ENCODE data around the gene ST7L. TPM values are rescaled to one million over a fixed set of nuclear protein-coding genes. Genes with fewer than 3 reads are reported as not detected.
"Not testable (repeated sequence)": the region's sequence is repeated elsewhere in the genome, so short reads cannot be mapped to it uniquely, and the experiment has no call there.

Gene ST7L
- polyA plus RNA-seq, 1 donor (not counting 4 experiments of a cell fraction or from before 2014, with no cell fraction given): 13.4 TPM

- no peaks in the 10 kb centered on the region for H3K9me3 ChIP-seq (ENCODE audit: control insufficient read depth, low read depth, low read length)
- peaks cover 91% of the 10 kb centered on the region for H3K79me2 ChIP-seq (ENCODE audit: control insufficient read depth, insufficient read depth, low read length)
- TF ChIP-seq EZH2 (IDR thresholded peaks at IDR 0.05; ENCODE audit: low read length) (no peak), CTCF (optimal IDR thresholded peaks at IDR 0.05 in 1 of 3, IDR thresholded peaks at IDR 0.05 in 1 of 3, conservative IDR thresholded peaks at IDR 0.05 in 1 of 3; ENCODE audit: extremely low read depth in 1 of 3, insufficient read depth in 2 of 3, low read length in 3 of 3) (no peak)
- no peak for DNase-seq (ENCODE audit: low read depth, low spot score)
- peaks cover 3 to 18% of the 10 kb centered on the region in 2 experiments for H3K36me3 ChIP-seq (ENCODE audit: control insufficient read depth in 2 of 2, extremely low read depth in 1 of 2, insufficient read depth in 2 of 2, low read length in 2 of 2)
- peaks cover 35% of the 10 kb centered on the region for H3K4me1 ChIP-seq (ENCODE audit: control insufficient read depth, extremely low read depth, insufficient read depth, low read length)
- dilution Hi-C loops (cut with MboI; ENCODE audit: extremely low pct_ligation_motif_present, low sequenced_read_pairs): no loop called here
- no peak overlapping the region for H3K9ac ChIP-seq (ENCODE audit: control insufficient read depth, extremely low read depth, insufficient read depth, low read length)
- H3K4me2 ChIP-seq (ENCODE audit: control insufficient read depth, extremely low read depth, insufficient read depth, low read depth, low read length): no peak overlapping the region
- no peak overlapping the region for H3K27ac ChIP-seq (ENCODE audit: control insufficient read depth, insufficient read depth, low read length)
- no peak overlapping the region for H3K4me3 ChIP-seq (ENCODE audit: control insufficient read depth in 2 of 3, extremely low read depth in 1 of 3, insufficient read depth in 2 of 3, low read depth in 1 of 3, low read length in 3 of 3)
- H2AFZ ChIP-seq (ENCODE audit: control insufficient read depth, low read length): no peak overlapping the region
- peaks cover 5% of the 10 kb centered on the region for H3K9me1 ChIP-seq (ENCODE audit: control insufficient read depth, extremely low read depth, insufficient read depth, low read length)
- no peaks in the 10 kb centered on the region for H3K27me3 ChIP-seq (ENCODE audit: control insufficient read depth, extremely low read depth, insufficient read depth, low read length)
- H4K20me1 ChIP-seq (ENCODE audit: control insufficient read depth, extremely low read depth, insufficient read depth, low read length): peaks cover 20% of the 10 kb centered on the region
- no peak for FAIRE-seq
Measured at GRCh38 chr1:112625696-112626095, 6.8 kb upstream of the ST7L start.

GRCh38 chr1:112624493-112624892, 5.6 kb upstream of the ST7L start:
- FAIRE-seq; H2AFZ ChIP-seq (ENCODE audit: control insufficient read depth, low read length); H3K27ac ChIP-seq (ENCODE audit: control insufficient read depth, insufficient read depth, low read length); DNase-seq (ENCODE audit: low read depth, low spot score); H3K9me1 ChIP-seq (ENCODE audit: control insufficient read depth, extremely low read depth, insufficient read depth, low read length); H3K9me3 ChIP-seq (ENCODE audit: control insufficient read depth, low read depth, low read length); dilution Hi-C loops (cut with MboI; ENCODE audit: extremely low pct_ligation_motif_present, low sequenced_read_pairs); H3K4me2 ChIP-seq (ENCODE audit: control insufficient read depth, extremely low read depth, insufficient read depth, low read depth, low read length); H3K4me3 ChIP-seq (ENCODE audit: control insufficient read depth in 2 of 3, extremely low read depth in 1 of 3, insufficient read depth in 2 of 3, low read depth in 1 of 3, low read length in 3 of 3); H3K36me3 ChIP-seq (ENCODE audit: control insufficient read depth in 2 of 2, extremely low read depth in 1 of 2, insufficient read depth in 2 of 2, low read length in 2 of 2); H3K9ac ChIP-seq (ENCODE audit: control insufficient read depth, extremely low read depth, insufficient read depth, low read length); H3K27me3 ChIP-seq (ENCODE audit: control insufficient read depth, extremely low read depth, insufficient read depth, low read length): not testable (repeated sequence)
- Histone ChIP-seq H3K79me2 (ENCODE audit: control insufficient read depth, insufficient read depth, low read length) (peaks cover 90% of the 10 kb centered on the region), H3K4me1 (ENCODE audit: control insufficient read depth, extremely low read depth, insufficient read depth, low read length) (peaks cover 36% of the 10 kb centered on the region), H4K20me1 (ENCODE audit: control insufficient read depth, extremely low read depth, insufficient read depth, low read length) (peaks cover 17% of the 10 kb centered on the region)

GRCh38 chr1:112620377-112620695, 1.4 kb upstream of the ST7L start:
- dilution Hi-C loops (cut with MboI; ENCODE audit: extremely low pct_ligation_motif_present, low sequenced_read_pairs): no loop called here
- FAIRE-seq: peak; percentile 26
- TF ChIP-seq EZH2 (IDR thresholded peaks at IDR 0.05; ENCODE audit: low read length) (no peak), CTCF (optimal IDR thresholded peaks at IDR 0.05 in 1 of 3, IDR thresholded peaks at IDR 0.05 in 1 of 3, conservative IDR thresholded peaks at IDR 0.05 in 1 of 3; ENCODE audit: extremely low read depth in 1 of 3, insufficient read depth in 2 of 3, low read length in 3 of 3) (no peak)
- H4K20me1 ChIP-seq (ENCODE audit: control insufficient read depth, extremely low read depth, insufficient read depth, low read length): peaks cover 3% of the 10 kb centered on the region
- peaks cover 22% of the 10 kb centered on the region for H3K4me1 ChIP-seq (ENCODE audit: control insufficient read depth, extremely low read depth, insufficient read depth, low read length)
- no peak for DNase-seq (ENCODE audit: low read depth, low spot score)
- peaks cover 0 to 3% of the 10 kb centered on the region in 2 experiments for H3K36me3 ChIP-seq (ENCODE audit: control insufficient read depth in 2 of 2, extremely low read depth in 1 of 2, insufficient read depth in 2 of 2, low read length in 2 of 2)
- peak overlapping the region; percentile 83 to 97 (median 84) for H3K4me3 ChIP-seq (ENCODE audit: control insufficient read depth in 2 of 3, extremely low read depth in 1 of 3, insufficient read depth in 2 of 3, low read depth in 1 of 3, low read length in 3 of 3)
- H3K27ac ChIP-seq (ENCODE audit: control insufficient read depth, insufficient read depth, low read length): peak overlapping the region; percentile 97
- H3K4me2 ChIP-seq (ENCODE audit: control insufficient read depth, extremely low read depth, insufficient read depth, low read depth, low read length): peak overlapping the region; percentile 80
- H3K27me3 ChIP-seq (ENCODE audit: control insufficient read depth, extremely low read depth, insufficient read depth, low read length): no peaks in the 10 kb centered on the region
- peaks cover 82% of the 10 kb centered on the region for H3K79me2 ChIP-seq (ENCODE audit: control insufficient read depth, insufficient read depth, low read length)
- H3K9me1 ChIP-seq (ENCODE audit: control insufficient read depth, extremely low read depth, insufficient read depth, low read length): no peaks in the 10 kb centered on the region
- H2AFZ ChIP-seq (ENCODE audit: control insufficient read depth, low read length): no peak overlapping the region
- no peaks in the 10 kb centered on the region for H3K9me3 ChIP-seq (ENCODE audit: control insufficient read depth, low read depth, low read length)
- peak overlapping the region; percentile 99 for H3K9ac ChIP-seq (ENCODE audit: control insufficient read depth, extremely low read depth, insufficient read depth, low read length)

Data from keratinocyte (primary cell).